GM18868 (cell line): ENCODE data around the gene OSBPL10.

ENCODE experiments used
- ATAC-seq: cut with Tn5 transposase; IDR thresholded peaks from one replicate; pipeline ENCODE4 v1.9.1; 2021; ENCODE audit warnings: mild to moderate bottlenecking, moderate library complexity; ENCODE audit not compliant: unreplicated experiment

The OSBPL10 gene

GRCh38 chr3:31750341-31750740 lies 230.7 kb downstream of the OSBPL10 start:
- no peak for ATAC-seq

GRCh38 chr3:31748933-31749295 lies 232.1 kb downstream of the OSBPL10 start:
- ATAC-seq = no peak

- ATAC-seq = no peak
Observed at GRCh38 chr3:31748281-31748932, 232.7 kb downstream of the OSBPL10 start.

- no peak for ATAC-seq
Observed at GRCh38 chr3:31747785-31748184, 233.3 kb downstream of the OSBPL10 start.

GRCh38 chr3:31744913-31745312 lies 236.1 kb downstream of the OSBPL10 start:
- ATAC-seq = no peak

- ATAC-seq = no peak
Observed at GRCh38 chr3:31743331-31744089, 237.6 kb downstream of the OSBPL10 start.

GRCh38 chr3:31740397-31740796 lies 240.7 kb downstream of the OSBPL10 start:
- no peak for ATAC-seq

GRCh38 chr3:31738412-31738811 lies 242.7 kb downstream of the OSBPL10 start:
- no peak for ATAC-seq

GRCh38 chr3:31735667-31736066 lies 245.4 kb downstream of the OSBPL10 start:
- ATAC-seq = no peak

GRCh38 chr3:31733234-31733667 lies 247.8 kb downstream of the OSBPL10 start:
- no peak for ATAC-seq

- ATAC-seq = no peak
Observed at GRCh38 chr3:31732548-31732947, 248.5 kb downstream of the OSBPL10 start.

- ATAC-seq = no peak
Observed at GRCh38 chr3:31729573-31729972, 251.5 kb downstream of the OSBPL10 start.

- ATAC-seq = no peak
Observed at GRCh38 chr3:31729082-31729481, 252.0 kb downstream of the OSBPL10 start.

GRCh38 chr3:31728403-31728802 lies 252.7 kb downstream of the OSBPL10 start:
- ATAC-seq = no peak

- ATAC-seq = no peak
Observed at GRCh38 chr3:31725976-31726375, 255.1 kb downstream of the OSBPL10 start.

- no peak for ATAC-seq
Observed at GRCh38 chr3:31725568-31725967, 255.5 kb downstream of the OSBPL10 start.

- no peak for ATAC-seq
Observed at GRCh38 chr3:31724651-31725050, 256.4 kb downstream of the OSBPL10 start.

- no peak for ATAC-seq
Observed at GRCh38 chr3:31724116-31724515, 256.9 kb downstream of the OSBPL10 start.

GRCh38 chr3:31723701-31724100 lies 257.4 kb downstream of the OSBPL10 start:
- ATAC-seq = no peak

GRCh38 chr3:31721676-31722075 lies 259.4 kb downstream of the OSBPL10 start:
- ATAC-seq = no peak

GRCh38 chr3:31714495-31715280 lies 266.4 kb downstream of the OSBPL10 start:
- ATAC-seq = no peak

- no peak for ATAC-seq
Observed at GRCh38 chr3:31713816-31714215, 267.2 kb downstream of the OSBPL10 start.
